Activated B cell treated with CpG ODN at 0.5 μM for 24 hours (primary cell): ENCODE results near the gene JADE2. TPM values are rescaled to one million over a fixed set of nuclear protein-coding genes. Genes with fewer than 3 reads are reported as not detected.
"Not testable (repeated sequence)": the region's sequence is repeated elsewhere in the genome, so short reads cannot be mapped to it uniquely, and the experiment has no call there.

Experiments
- ATAC-seq: fragments of 200-7000 bp; cut with Tn5 transposase; one replicate; pipeline ENCODE4 v1.10.0; 2021; ENCODE audit warnings: low read depth, mild to moderate bottlenecking, moderate library complexity
- CTCF ChIA-PET: fragments of 350-600 bp; sonication (Branson Sonifier 250); formaldehyde crosslinking; loops from one replicate; lab custom pipeline; 2021; ENCODE audit warnings: antibody characterized with exemption; lab: Charles Lee
- POLR2A ChIA-PET: fragments of 350-600 bp; sonication (Branson Sonifier 250); formaldehyde crosslinking; loops from one replicate; lab custom pipeline; 2021; ENCODE audit warnings: antibody characterized with exemption; lab: Charles Lee
- DNase-seq: peaks from one replicate; pipeline ENCODE4 v3.0.0; 2022
- H3K27ac Mint-ChIP-seq: one replicate; pipeline ENCODE4 v1.8.0; 2020; ENCODE audit warnings: mixed read lengths
- H3K27me3 Mint-ChIP-seq: one replicate; pipeline ENCODE4 v1.8.0; 2021; ENCODE audit warnings: mixed read lengths
- H3K36me3 Mint-ChIP-seq: one replicate; pipeline ENCODE4 v1.8.0; 2021; ENCODE audit warnings: low read depth, mixed read lengths
- H3K4me1 Mint-ChIP-seq: one replicate; pipeline ENCODE4 v1.8.0; 2021; ENCODE audit warnings: mixed read lengths
- H3K4me3 Mint-ChIP-seq: one replicate; pipeline ENCODE4 v1.8.0; 2020; ENCODE audit warnings: mild to moderate bottlenecking, mixed read lengths
- H3K9me3 Mint-ChIP-seq: one replicate; pipeline ENCODE4 v1.8.0; 2020; ENCODE audit warnings: mixed read lengths
- intact Hi-C: fragments of 100-400 bp; cut with micrococcal nuclease; formaldehyde crosslinking; loops from one replicate; pipeline ENCODE4 v1.15.1; 2024
- total RNA-seq: library from RNA; stranded (reverse); gene quantifications from 2 replicates; pipeline ENCODE4 v1.2.3, GENCODE V29; 2022
- TF ChIP-seq, protein P1 (sequence below): fragments of 200-600 bp; IDR thresholded peaks from one replicate; pipeline ENCODE4 v1.8.0; 2022; ENCODE audit warnings: antibody characterized with exemption, mild to moderate bottlenecking

Gene JADE2
- total RNA-seq, 1 donor from 2014 or later, result 225 TPM

DNA sequence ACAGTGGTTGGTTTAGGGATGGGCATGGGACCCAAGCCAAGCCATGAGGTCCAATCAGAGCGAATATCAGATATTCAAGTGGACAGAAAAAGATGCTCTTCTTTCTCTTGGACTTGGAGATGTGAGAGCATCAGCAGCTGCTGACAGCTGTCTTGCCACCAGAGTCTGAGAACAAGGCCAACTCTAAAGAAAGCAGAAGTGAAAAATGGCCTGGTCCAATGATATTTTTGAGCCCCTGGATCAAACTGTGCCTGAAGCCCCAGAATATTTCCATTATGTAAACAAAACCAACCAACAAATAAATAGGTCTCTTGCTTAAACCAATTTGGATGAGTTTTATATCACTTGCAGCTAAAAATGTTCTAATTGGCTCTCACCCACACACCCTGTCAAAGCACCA lies 30.7 kb upstream of the JADE2 start:
- CTCF ChIA-PET, result no interaction called here
- no peak overlapping the region for H3K27ac Mint-ChIP-seq
- no peaks in the 10 kb centered on the region for H3K36me3 Mint-ChIP-seq
- POLR2A ChIA-PET, result no interaction called here
- H3K9me3 Mint-ChIP-seq, result no peaks in the 10 kb centered on the region
- no peak for DNase-seq
- intact Hi-C loops, result no loop called here
- H3K27me3 Mint-ChIP-seq, result no peaks in the 10 kb centered on the region
- no peak overlapping the region for H3K4me3 Mint-ChIP-seq
- TF ChIP-seq, protein P1, sequence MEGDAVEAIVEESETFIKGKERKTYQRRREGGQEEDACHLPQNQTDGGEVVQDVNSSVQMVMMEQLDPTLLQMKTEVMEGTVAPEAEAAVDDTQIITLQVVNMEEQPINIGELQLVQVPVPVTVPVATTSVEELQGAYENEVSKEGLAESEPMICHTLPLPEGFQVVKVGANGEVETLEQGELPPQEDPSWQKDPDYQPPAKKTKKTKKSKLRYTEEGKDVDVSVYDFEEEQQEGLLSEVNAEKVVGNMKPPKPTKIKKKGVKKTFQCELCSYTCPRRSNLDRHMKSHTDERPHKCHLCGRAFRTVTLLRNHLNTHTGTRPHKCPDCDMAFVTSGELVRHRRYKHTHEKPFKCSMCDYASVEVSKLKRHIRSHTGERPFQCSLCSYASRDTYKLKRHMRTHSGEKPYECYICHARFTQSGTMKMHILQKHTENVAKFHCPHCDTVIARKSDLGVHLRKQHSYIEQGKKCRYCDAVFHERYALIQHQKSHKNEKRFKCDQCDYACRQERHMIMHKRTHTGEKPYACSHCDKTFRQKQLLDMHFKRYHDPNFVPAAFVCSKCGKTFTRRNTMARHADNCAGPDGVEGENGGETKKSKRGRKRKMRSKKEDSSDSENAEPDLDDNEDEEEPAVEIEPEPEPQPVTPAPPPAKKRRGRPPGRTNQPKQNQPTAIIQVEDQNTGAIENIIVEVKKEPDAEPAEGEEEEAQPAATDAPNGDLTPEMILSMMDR, result no peak
- no peaks in the 10 kb centered on the region for H3K4me1 Mint-ChIP-seq
- no peak for ATAC-seq

DNA sequence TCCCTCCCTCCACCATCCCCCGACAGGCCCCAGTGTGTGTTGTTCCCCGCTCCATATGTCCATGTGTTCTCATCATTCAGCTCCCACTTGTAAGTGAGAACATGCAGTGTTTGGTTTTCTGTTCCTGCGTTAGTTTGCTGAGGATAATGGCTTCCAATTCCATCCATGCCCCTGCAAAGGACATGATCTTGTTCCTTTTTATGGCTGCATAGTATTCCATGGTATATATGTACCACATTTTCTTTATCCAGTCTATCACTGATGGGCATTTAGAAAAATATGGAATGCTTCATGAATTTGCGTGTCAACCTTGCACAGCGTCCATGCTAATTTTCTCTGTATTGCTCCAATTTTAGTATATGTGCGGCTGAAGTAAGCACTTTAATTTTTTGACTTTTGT lies 25.6 kb upstream of the JADE2 start:
- H3K27ac Mint-ChIP-seq, ATAC-seq, POLR2A ChIA-PET, H3K4me3 Mint-ChIP-seq, H3K27me3 Mint-ChIP-seq, DNase-seq, CTCF ChIA-PET, H3K9me3 Mint-ChIP-seq, H3K36me3 Mint-ChIP-seq: not testable (repeated sequence)
- H3K4me1 Mint-ChIP-seq, result peaks cover 13% of the 10 kb centered on the region
- intact Hi-C loops, result loop anchor here (5.0 kb wide), 1 partner anchor 33 kb away; no protein-coding TSS in a partner anchor

DNA sequence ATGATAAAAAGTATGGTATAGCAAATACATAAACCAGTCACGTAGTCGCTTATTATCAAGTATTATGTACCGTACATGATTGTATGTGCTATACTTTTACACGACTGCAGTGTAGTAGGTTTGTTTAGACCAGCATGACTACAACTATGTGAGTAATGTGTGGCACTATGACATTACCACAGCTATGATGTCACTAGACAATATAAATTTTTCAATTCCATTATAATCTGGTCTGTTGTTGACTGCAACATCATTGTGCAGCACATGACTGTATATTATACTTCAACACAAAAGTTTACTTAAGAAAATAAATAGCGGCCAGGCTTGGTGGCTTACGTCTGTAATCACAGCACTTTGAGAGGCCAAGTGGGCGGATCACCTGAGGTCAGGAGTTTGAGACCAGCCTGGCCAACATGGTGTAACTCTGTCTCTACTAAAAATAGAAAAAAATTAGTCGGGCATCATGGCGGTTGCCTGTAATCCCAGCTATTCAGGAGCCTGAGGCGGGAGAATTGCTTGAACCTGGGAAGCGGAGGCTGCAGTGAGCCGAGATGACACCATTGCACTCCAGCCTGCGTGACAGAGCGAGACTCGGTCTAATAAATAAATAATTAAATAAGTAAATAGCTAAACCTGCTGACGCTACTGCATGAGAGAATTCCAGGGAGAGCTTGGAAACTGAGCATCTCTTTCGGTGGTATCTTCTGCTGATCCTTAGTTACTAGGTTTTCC lies 24.6 kb upstream of the JADE2 start:
- ATAC-seq (no peak), DNase-seq (no peak)
- ChIA-PET CTCF (no interaction called here), POLR2A (interaction anchor here (3.3 kb wide), 1 partner anchor 23 kb away, joined by 15 read pairs; no protein-coding TSS in a partner anchor)
- H3K36me3 Mint-ChIP-seq, result no peaks in the 10 kb centered on the region
- H3K4me3 Mint-ChIP-seq, result no peak overlapping the region
- intact Hi-C loops, result loop anchor here (5.0 kb wide), 1 partner anchor 34 kb away; no protein-coding TSS in a partner anchor
- no peaks in the 10 kb centered on the region for H3K27me3 Mint-ChIP-seq
- TF ChIP-seq, protein P1, result no peak
- peaks cover 13% of the 10 kb centered on the region for H3K4me1 Mint-ChIP-seq
- H3K9me3 Mint-ChIP-seq, result no peaks in the 10 kb centered on the region
- no peak overlapping the region for H3K27ac Mint-ChIP-seq

DNA sequence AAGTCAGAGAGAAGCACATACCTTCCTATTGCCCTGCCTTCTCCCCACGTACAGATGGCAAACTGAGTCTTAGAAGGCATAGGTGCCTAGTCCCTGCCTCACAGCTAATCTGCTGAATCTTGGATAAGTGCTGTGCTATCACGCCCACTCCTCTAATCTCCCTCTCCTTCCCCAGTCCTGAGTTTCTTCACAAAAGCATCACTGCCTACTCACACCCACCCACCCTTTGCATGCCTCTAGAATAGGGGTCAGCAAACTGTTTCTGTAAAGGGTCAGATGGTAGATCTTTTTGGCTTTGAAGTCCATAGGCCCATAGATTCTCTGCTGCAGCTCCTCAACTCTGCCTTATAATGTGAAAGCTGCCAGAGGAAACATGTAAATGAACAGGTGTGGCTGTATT lies 23.2 kb upstream of the JADE2 start:
- Mint-ChIP-seq H3K27ac (peak overlapping the region; percentile 32), H3K9me3 (no peaks in the 10 kb centered on the region), H3K27me3 (no peaks in the 10 kb centered on the region), H3K36me3 (no peaks in the 10 kb centered on the region), H3K4me3 (no peak overlapping the region), H3K4me1 (peaks cover 13% of the 10 kb centered on the region)
- TF ChIP-seq, protein P1, result no peak
- DNase-seq, result no peak
- no peak for ATAC-seq
- POLR2A ChIA-PET, result interaction anchor here (2.3 to 3.3 kb wide), 2 partner anchors 22 to 91 kb away, joined by 7 to 15 read pairs; partner anchors contain the start of gene CDKN2AIPNL
- CTCF ChIA-PET, result no interaction called here
- intact Hi-C loops, result loop anchor here (2.0 to 5.0 kb wide), 2 partner anchors 23 to 35 kb away; partner anchors contain the start of gene JADE2

DNA sequence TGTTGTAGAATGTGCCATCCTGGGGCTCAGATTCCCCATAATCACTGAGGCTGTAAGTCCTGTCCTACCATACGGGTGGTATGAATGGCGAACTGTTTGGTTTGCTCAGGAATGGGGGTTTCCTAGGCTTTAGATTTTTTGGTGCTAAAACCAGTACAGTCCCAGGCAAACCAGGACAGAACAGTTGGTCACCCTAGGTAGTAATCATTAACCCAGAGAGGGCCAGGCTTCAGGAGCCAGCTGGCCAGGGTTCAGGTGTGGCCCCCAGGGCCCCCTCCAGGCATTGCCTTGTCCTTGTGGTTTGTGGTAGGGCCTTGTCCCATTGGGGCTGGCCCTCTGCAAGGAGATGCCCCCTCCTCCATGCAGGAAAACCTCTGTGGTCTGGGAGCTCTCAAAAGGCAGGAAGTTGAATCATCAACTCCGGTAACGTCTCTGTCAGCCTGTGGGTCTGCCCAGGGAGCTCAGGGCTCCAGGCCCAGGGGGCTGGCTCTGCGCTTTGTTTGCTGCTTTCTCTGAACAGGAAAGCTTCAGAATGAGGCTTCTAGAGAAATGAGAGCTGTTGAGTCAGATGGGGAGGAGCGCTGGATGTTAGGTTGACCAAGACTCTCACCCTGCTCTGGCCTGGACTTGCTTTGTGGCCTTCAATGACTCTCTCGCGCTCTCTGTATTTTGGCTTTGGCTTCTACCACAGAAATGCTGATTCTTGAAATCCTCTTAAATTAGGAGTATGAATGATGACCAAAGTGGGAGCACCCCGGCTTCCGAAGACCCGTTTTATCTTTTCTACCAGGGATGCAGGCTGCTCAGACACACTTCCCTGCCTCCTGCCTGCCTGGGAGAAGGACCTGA lies 22.2 kb upstream of the JADE2 start:
- no peak for DNase-seq
- no peaks in the 10 kb centered on the region for H3K9me3 Mint-ChIP-seq
- CTCF ChIA-PET, result no interaction called here
- POLR2A ChIA-PET, result interaction anchor here (0.5 to 3.3 kb wide), 4 partner anchors 16 to 131 kb away, joined by 4 to 15 read pairs (median 8); partner anchors contain the start of gene CDKN2AIPNL
- no peak overlapping the region for H3K4me3 Mint-ChIP-seq
- peak; percentile 67 for ATAC-seq
- intact Hi-C loops, result loop anchor here (2.0 to 5.0 kb wide), 2 partner anchors 21 to 36 kb away; partner anchors contain the start of gene JADE2
- TF ChIP-seq, protein P1, result no peak
- no peaks in the 10 kb centered on the region for H3K36me3 Mint-ChIP-seq
- H3K27me3 Mint-ChIP-seq, result no peaks in the 10 kb centered on the region
- H3K27ac Mint-ChIP-seq, result no peak overlapping the region
- H3K4me1 Mint-ChIP-seq, result peaks cover 13% of the 10 kb centered on the region
